ENCODE measurements around the gene CHST3. TPM values are rescaled to one million over a fixed set of nuclear protein-coding genes. Genes with fewer than 3 reads are reported as not detected.
A peak's percentile ranks its signal among the peaks of the same experiment; 100 is the strongest.

Gene CHST3
- polyA plus RNA-seq, 1 experiment, result 20.9 TPM

GRCh38 chr10:71948496-71949067 lies 15.6 kb upstream of the CHST3 start:
- Histone ChIP-seq H3K36me3 (ENCODE audit: control insufficient read depth, insufficient read depth, low read length) (no peaks in the 10 kb centered on the region), H3K4me3 (ENCODE audit: low read depth, low read length) (no peak overlapping the region), H3K27me3 (ENCODE audit: control insufficient read depth, insufficient read depth, low read length) (peaks cover 4% of the 10 kb centered on the region)
- TF ChIP-seq CTCF (IDR thresholded peaks at IDR 0.05; ENCODE audit: insufficient read depth, low read depth, low read length), result no peak
- ChIA-PET POLR2A (no interaction called here), CTCF (interaction anchor here (1.3 to 2.6 kb wide), 2 partner anchors 8 to 100 kb away, joined by 6 read pairs; no protein-coding TSS in a partner anchor)
- DNase-seq (ENCODE audit: low read depth), result no peak

- ChIA-PET POLR2A (no interaction called here), CTCF (interaction anchor here (0.9 kb wide), 1 partner anchor 99 kb away, joined by 3 read pairs; no protein-coding TSS in a partner anchor)
Measured at GRCh38 chr10:71950683-71951082, 13.5 kb upstream of the CHST3 start.

GRCh38 chr10:71952745-71953144 lies 11.4 kb upstream of the CHST3 start:
- peaks cover 4% of the 10 kb centered on the region for H3K27me3 ChIP-seq (ENCODE audit: control insufficient read depth, insufficient read depth, low read length)
- no peak for TF ChIP-seq CTCF (IDR thresholded peaks at IDR 0.05; ENCODE audit: insufficient read depth, low read depth, low read length)
- H3K4me3 ChIP-seq (ENCODE audit: low read depth, low read length), result no peak overlapping the region
- no peaks in the 10 kb centered on the region for H3K36me3 ChIP-seq (ENCODE audit: control insufficient read depth, insufficient read depth, low read length)
- ChIA-PET CTCF (interaction anchor here (1.3 to 10.7 kb wide), 3 partner anchors 56 to 97 kb away, joined by 3 to 237 read pairs (median 5); no protein-coding TSS in a partner anchor), POLR2A (no interaction called here)
- DNase-seq (ENCODE audit: low read depth), result no peak

More at GRCh38 chr10:71950683-71951082, 13.5 kb upstream of the CHST3 start:
- TF ChIP-seq CTCF (IDR thresholded peaks at IDR 0.05; ENCODE audit: insufficient read depth, low read depth, low read length), result no peak
- Histone ChIP-seq H3K4me3 (ENCODE audit: low read depth, low read length) (no peak overlapping the region), H3K27me3 (ENCODE audit: control insufficient read depth, insufficient read depth, low read length) (peaks cover 4% of the 10 kb centered on the region), H3K36me3 (ENCODE audit: control insufficient read depth, insufficient read depth, low read length) (no peaks in the 10 kb centered on the region)
- no peak for DNase-seq (ENCODE audit: low read depth)

- no peaks in the 10 kb centered on the region for H3K27me3 ChIP-seq (ENCODE audit: control insufficient read depth, insufficient read depth, low read length)
- peak; percentile 40 for TF ChIP-seq CTCF (IDR thresholded peaks at IDR 0.05; ENCODE audit: insufficient read depth, low read depth, low read length)
- H3K4me3 ChIP-seq (ENCODE audit: low read depth, low read length), result no peak overlapping the region
- ChIA-PET CTCF (interaction anchor here (0.6 to 10.7 kb wide), 26 partner anchors 8 to 288 kb away, joined by 3 to 237 read pairs (median 4); partner anchors contain the start of genes ANAPC16, ASCC1 and CHST3), POLR2A (interaction anchor here (0.6 kb wide), 2 partner anchors 61 to 248 kb away, joined by 3 read pairs; no protein-coding TSS in a partner anchor)
- H3K36me3 ChIP-seq (ENCODE audit: control insufficient read depth, insufficient read depth, low read length), result no peaks in the 10 kb centered on the region
- DNase-seq (ENCODE audit: low read depth), result no peak
Measured at GRCh38 chr10:71957546-71958275, 6.5 kb upstream of the CHST3 start.

- POLR2A ChIA-PET, result no interaction called here
- CTCF ChIA-PET, result interaction anchor here (0.8 to 10.7 kb wide), 4 partner anchors 41 to 90 kb away, joined by 3 to 237 read pairs (median 3); no protein-coding TSS in a partner anchor
Measured at GRCh38 chr10:71959526-71959925, 4.7 kb upstream of the CHST3 start.

More at GRCh38 chr10:71959526-71959925, 4.7 kb upstream of the CHST3 start:
- H3K27me3 ChIP-seq (ENCODE audit: control insufficient read depth, insufficient read depth, low read length), result no peaks in the 10 kb centered on the region
- no peaks in the 10 kb centered on the region for H3K36me3 ChIP-seq (ENCODE audit: control insufficient read depth, insufficient read depth, low read length)
- DNase-seq (ENCODE audit: low read depth), result no peak
- H3K4me3 ChIP-seq (ENCODE audit: low read depth, low read length), result no peak overlapping the region
- TF ChIP-seq CTCF (IDR thresholded peaks at IDR 0.05; ENCODE audit: insufficient read depth, low read depth, low read length), result no peak
